Neuronal stem cell (in vitro differentiated cells): ENCODE measurements around the gene PSTPIP2.
"Not testable (repeated sequence)": the region's sequence is repeated elsewhere in the genome, so short reads cannot be mapped to it uniquely, and the experiment has no call there.

ENCODE experiments used
- DNase-seq: peaks from one replicate; pipeline ENCODE4 v3.0.0-alpha.2; 2013; ENCODE audit warnings: low spot score
- H2AFZ ChIP-seq: one replicate; pipeline ENCODE4 v1.6.1; 2013; ENCODE audit warnings: mild to moderate bottlenecking, low read length, inconsistent platforms
- H2AK5ac ChIP-seq: 2 replicates; pipeline ENCODE4 v1.6.1; 2013; ENCODE audit warnings: low read depth, mild to moderate bottlenecking, inconsistent platforms, low read length, moderate library complexity, mixed read lengths
- H2BK120ac ChIP-seq: 2 replicates; pipeline ENCODE4 v1.6.1; 2013; ENCODE audit warnings: low read depth, mild to moderate bottlenecking, inconsistent platforms, low read length, moderate library complexity, mixed read lengths
- H2BK12ac ChIP-seq: one replicate; pipeline ENCODE4 v1.6.1; 2013; ENCODE audit warnings: low read length, inconsistent platforms
- H2BK15ac ChIP-seq: 2 replicates; pipeline ENCODE4 v1.6.1; 2013; ENCODE audit warnings: mild to moderate bottlenecking, low read length, inconsistent platforms, mixed read lengths
- H2BK5ac ChIP-seq: one replicate; pipeline ENCODE4 v1.6.1; 2013; ENCODE audit warnings: inconsistent platforms, mild to moderate bottlenecking, low read length, moderate library complexity
- H3K14ac ChIP-seq: one replicate; pipeline ENCODE4 v1.6.1; 2013; ENCODE audit warnings: low read length, inconsistent platforms
- H3K18ac ChIP-seq: 2 replicates; pipeline ENCODE4 v1.6.1; 2013; ENCODE audit warnings: low read length, inconsistent platforms
- H3K23ac ChIP-seq: 2 replicates; pipeline ENCODE4 v1.6.1; 2013; ENCODE audit warnings: low read depth, mild to moderate bottlenecking, mixed read lengths, low read length, inconsistent platforms; ENCODE audit not compliant: poor library complexity
- H3K27ac ChIP-seq: replicated peaks from 3 replicates; pipeline ENCODE4 v1.5.1; 2013; ENCODE audit warnings: low read length, inconsistent platforms
- H3K27me3 ChIP-seq, 3 experiments: 2 replicates each; pipeline ENCODE4 v1.6.1; 2013; ENCODE audit warnings: low read length in 3 of 3, mild to moderate bottlenecking in 2 of 3, inconsistent platforms in 1 of 3, low read depth in 1 of 3, mixed read lengths in 1 of 3, moderate library complexity in 1 of 3; ENCODE audit not compliant: control insufficient read depth in 3 of 3, insufficient read depth in 3 of 3
- H3K36me3 ChIP-seq, 2 donors: replicated peaks in 1 of 2; 2 replicates each; pipeline ENCODE4 v1.6.1; 2013; ENCODE audit warnings: low read length in 2 of 2; ENCODE audit not compliant: control insufficient read depth in 2 of 2, insufficient read depth in 2 of 2
- H3K4ac ChIP-seq: 2 replicates; pipeline ENCODE4 v1.6.1; 2013; ENCODE audit warnings: inconsistent platforms, mild to moderate bottlenecking, low read length, moderate library complexity
- H3K4me1 ChIP-seq, 2 donors: 1 replicate in 1 of 2; 2 replicates in 1 of 2; pipeline ENCODE4 v1.6.1; 2013; ENCODE audit warnings: low read length in 2 of 2, low read depth in 1 of 2; ENCODE audit not compliant: control insufficient read depth in 2 of 2, insufficient read depth in 1 of 2
- H3K4me2 ChIP-seq: one replicate; pipeline ENCODE4 v1.6.1; 2013; ENCODE audit warnings: mild to moderate bottlenecking, low read length, inconsistent platforms; ENCODE audit not compliant: insufficient read depth, poor library complexity, severe bottlenecking
- H3K4me3 ChIP-seq, 2 donors: 2 replicates each; pipeline ENCODE4 v1.5.1; 2013; ENCODE audit warnings: low read length in 2 of 2, mild to moderate bottlenecking in 2 of 2, inconsistent platforms in 1 of 2, moderate library complexity in 1 of 2
- H3K79me1 ChIP-seq: one replicate; pipeline ENCODE4 v1.6.1; 2013; ENCODE audit warnings: low read depth, mild to moderate bottlenecking, inconsistent platforms, low read length, moderate library complexity
- H3K9ac ChIP-seq: one replicate; pipeline ENCODE4 v1.6.1; 2013; ENCODE audit warnings: mild to moderate bottlenecking, low read depth, low read length, inconsistent platforms; ENCODE audit not compliant: poor library complexity
- H3K9me3 ChIP-seq, 2 donors: replicated peaks in 1 of 2; 2 replicates each; pipeline versions ENCODE3 to v1.6.1; 2013; ENCODE audit warnings: low read length in 2 of 2, mild to moderate bottlenecking in 2 of 2, inconsistent platforms in 1 of 2, low read depth in 1 of 2, mixed read lengths in 1 of 2, moderate library complexity in 1 of 2; ENCODE audit not compliant: control insufficient read depth in 2 of 2, insufficient read depth in 1 of 2
- H4K8ac ChIP-seq: one replicate; pipeline ENCODE4 v1.6.1; 2013; ENCODE audit warnings: low read depth, mild to moderate bottlenecking, inconsistent platforms, low read length, moderate library complexity
- H4K91ac ChIP-seq: one replicate; pipeline ENCODE4 v1.6.1; 2013; ENCODE audit warnings: low read length, low read depth, mild to moderate bottlenecking, inconsistent platforms; ENCODE audit not compliant: poor library complexity
- WGBS, 2 donors: extraction: QIAGEN DNeasy Blood & Tissue Kit; methylation state at CpG; one replicate each; pipeline ENCODE4 v1.1.7; 2013; ENCODE audit warnings: missing lambda C conversion rate in 2 of 2, mixed read lengths in 1 of 2; ENCODE audit not compliant: insufficient read length in 2 of 2, insufficient replicate concordance in 1 of 2; ENCODE audit errors: extremely low coverage in 2 of 2; 5-methylcytosine and 5-hydroxymethylcytosine counted together

Gene PSTPIP2

GRCh38 chr18:45959484-45959883 is 112.6 kb downstream of the PSTPIP2 start:
- peaks cover 5 to 16% of the 10 kb centered on the region in 2 donors for H3K36me3 ChIP-seq
- not testable (repeated sequence) for H3K4ac ChIP-seq, H3K9ac ChIP-seq, H3K27me3 ChIP-seq, H2AFZ ChIP-seq, H4K91ac ChIP-seq, H3K14ac ChIP-seq, H3K23ac ChIP-seq, H3K79me1 ChIP-seq, H3K9me3 ChIP-seq, H2AK5ac ChIP-seq, H3K27ac ChIP-seq, H2BK15ac ChIP-seq, H3K4me3 ChIP-seq, H2BK5ac ChIP-seq, H2BK120ac ChIP-seq, H2BK12ac ChIP-seq, H3K18ac ChIP-seq, DNase-seq, H3K4me1 ChIP-seq, H4K8ac ChIP-seq, H3K4me2 ChIP-seq
- WGBS, 2 donors: no CpG with 5 or more reads among the region's 7 CpGs

GRCh38 chr18:45958730-45959129 is 113.3 kb downstream of the PSTPIP2 start:
- H3K4ac ChIP-seq: no peak overlapping the region
- H4K8ac ChIP-seq: no peak overlapping the region
- no peak overlapping the region for H3K4me3 ChIP-seq
- no peak overlapping the region for H4K91ac ChIP-seq
- H2BK5ac ChIP-seq: no peak overlapping the region
- no peak overlapping the region for H2AFZ ChIP-seq
- no peak overlapping the region for H3K4me2 ChIP-seq
- no peak overlapping the region for H2BK15ac ChIP-seq
- no peak overlapping the region for H2BK12ac ChIP-seq
- DNase-seq: no peak
- H3K18ac ChIP-seq: no peak overlapping the region
- H3K27ac ChIP-seq: no peak overlapping the region
- H3K4me1 ChIP-seq: peaks cover 0 to 1% of the 10 kb centered on the region in 2 donors
- H3K9me3 ChIP-seq: no peaks in the 10 kb centered on the region
- no peaks in the 10 kb centered on the region for H3K79me1 ChIP-seq
- H2AK5ac ChIP-seq: no peak overlapping the region
- no peaks in the 10 kb centered on the region for H3K27me3 ChIP-seq
- H3K14ac ChIP-seq: no peak overlapping the region
- peaks cover 10 to 23% of the 10 kb centered on the region in 2 donors for H3K36me3 ChIP-seq
- H2BK120ac ChIP-seq: no peak overlapping the region
- no peak overlapping the region for H3K9ac ChIP-seq
- no peak overlapping the region for H3K23ac ChIP-seq

GRCh38 chr18:45958027-45958426 is 114.0 kb downstream of the PSTPIP2 start:
- peaks cover 0 to 1% of the 10 kb centered on the region in 2 donors for H3K4me1 ChIP-seq
- no peak overlapping the region for H4K91ac ChIP-seq
- H2BK5ac ChIP-seq: no peak overlapping the region
- no peak overlapping the region for H3K4ac ChIP-seq
- no peaks in the 10 kb centered on the region for H3K9me3 ChIP-seq
- no peak overlapping the region for H2AK5ac ChIP-seq
- no peak overlapping the region for H3K14ac ChIP-seq
- H3K27me3 ChIP-seq: no peaks in the 10 kb centered on the region
- H3K18ac ChIP-seq: no peak overlapping the region
- DNase-seq: no peak
- H3K4me3 ChIP-seq: no peak overlapping the region
- no peak overlapping the region for H3K4me2 ChIP-seq
- no peak overlapping the region for H3K9ac ChIP-seq
- no peak overlapping the region for H2BK15ac ChIP-seq
- H3K23ac ChIP-seq: no peak overlapping the region
- no peak overlapping the region for H2BK12ac ChIP-seq
- no peak overlapping the region for H2BK120ac ChIP-seq
- no peak overlapping the region for H3K27ac ChIP-seq
- no peak overlapping the region for H2AFZ ChIP-seq
- H3K36me3 ChIP-seq: peaks cover 15 to 30% of the 10 kb centered on the region in 2 donors
- H3K79me1 ChIP-seq: no peaks in the 10 kb centered on the region
- WGBS, 2 donors: no CpG with 5 or more reads among the region's 2 CpGs
- H4K8ac ChIP-seq: no peak overlapping the region

- H4K91ac ChIP-seq: no peak overlapping the region
- no peak overlapping the region for H2BK15ac ChIP-seq
- DNase-seq: no peak
- H2AK5ac ChIP-seq: no peak overlapping the region
- no peak overlapping the region for H2BK5ac ChIP-seq
- H3K23ac ChIP-seq: no peak overlapping the region
- H3K4me2 ChIP-seq: no peak overlapping the region
- no peak overlapping the region for H2BK12ac ChIP-seq
- no peak overlapping the region for H3K27ac ChIP-seq
- H3K9ac ChIP-seq: no peak overlapping the region
- H3K79me1 ChIP-seq: no peaks in the 10 kb centered on the region
- H3K9me3 ChIP-seq: no peaks in the 10 kb centered on the region
- no peaks in the 10 kb centered on the region for H3K27me3 ChIP-seq
- no peak overlapping the region for H3K18ac ChIP-seq
- no peak overlapping the region for H3K4ac ChIP-seq
- H3K4me3 ChIP-seq: no peak overlapping the region
- peaks cover 17 to 39% of the 10 kb centered on the region in 2 donors for H3K36me3 ChIP-seq
- H4K8ac ChIP-seq: no peak overlapping the region
- no peak overlapping the region for H2AFZ ChIP-seq
- H2BK120ac ChIP-seq: no peak overlapping the region
- H3K14ac ChIP-seq: no peak overlapping the region
- H3K4me1 ChIP-seq: peaks cover 0 to 1% of the 10 kb centered on the region in 2 donors
These were observed 115.0 kb downstream of the PSTPIP2 start for GRCh38 chr18:45957100-45957499.
